ENCODE measurements around the gene NPR1.

DNA sequence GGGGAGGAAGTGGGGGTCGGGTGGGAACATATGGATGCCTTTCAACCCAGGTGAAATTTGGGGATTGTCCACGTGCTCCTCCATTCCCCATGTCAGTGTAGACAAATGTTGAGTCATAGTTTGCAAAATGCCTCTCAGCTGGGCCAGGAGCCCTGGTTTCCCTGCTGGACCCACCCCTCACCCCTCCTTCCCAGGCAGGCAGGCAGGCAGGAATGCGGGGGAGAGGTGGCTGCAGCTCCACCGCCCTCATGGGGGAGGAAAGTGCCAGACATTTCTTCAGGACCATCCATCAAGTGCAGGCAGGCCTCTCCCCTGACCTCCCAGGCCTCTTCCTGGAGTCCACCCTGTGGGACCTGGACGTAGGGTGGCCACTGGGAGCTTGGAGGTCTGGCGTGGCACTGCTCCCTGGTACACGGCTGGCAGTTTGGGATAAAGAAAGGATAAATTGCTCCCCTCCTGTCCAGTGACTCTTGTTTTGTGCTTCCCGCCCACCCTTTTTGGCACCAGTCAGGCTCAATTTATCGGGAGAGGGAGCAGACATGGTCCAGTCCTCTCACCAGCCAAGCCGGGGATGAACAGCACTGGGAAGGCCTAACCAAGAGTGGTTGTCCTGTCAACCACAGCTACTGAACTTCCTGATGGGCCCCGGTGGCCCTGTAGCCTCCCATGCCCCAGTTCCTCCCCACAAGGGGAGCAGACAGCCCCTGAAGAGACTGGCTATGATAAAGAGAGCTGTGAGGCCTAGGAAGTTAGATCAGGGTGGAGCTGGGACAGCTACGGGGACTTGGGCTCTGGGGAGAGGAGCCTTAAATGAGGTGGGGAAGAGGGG is 18.9 kb downstream of the NPR1 start:
- no peak for TF ChIP-seq CEBPB (IDR thresholded peaks at IDR 0.05; ENCODE audit: low read depth, low read length)
- TF ChIP-seq MXI1 (IDR thresholded peaks at IDR 0.05; ENCODE audit: borderline replicate concordance, low read depth, low read length), result no peak
- TF ChIP-seq, protein P1, sequence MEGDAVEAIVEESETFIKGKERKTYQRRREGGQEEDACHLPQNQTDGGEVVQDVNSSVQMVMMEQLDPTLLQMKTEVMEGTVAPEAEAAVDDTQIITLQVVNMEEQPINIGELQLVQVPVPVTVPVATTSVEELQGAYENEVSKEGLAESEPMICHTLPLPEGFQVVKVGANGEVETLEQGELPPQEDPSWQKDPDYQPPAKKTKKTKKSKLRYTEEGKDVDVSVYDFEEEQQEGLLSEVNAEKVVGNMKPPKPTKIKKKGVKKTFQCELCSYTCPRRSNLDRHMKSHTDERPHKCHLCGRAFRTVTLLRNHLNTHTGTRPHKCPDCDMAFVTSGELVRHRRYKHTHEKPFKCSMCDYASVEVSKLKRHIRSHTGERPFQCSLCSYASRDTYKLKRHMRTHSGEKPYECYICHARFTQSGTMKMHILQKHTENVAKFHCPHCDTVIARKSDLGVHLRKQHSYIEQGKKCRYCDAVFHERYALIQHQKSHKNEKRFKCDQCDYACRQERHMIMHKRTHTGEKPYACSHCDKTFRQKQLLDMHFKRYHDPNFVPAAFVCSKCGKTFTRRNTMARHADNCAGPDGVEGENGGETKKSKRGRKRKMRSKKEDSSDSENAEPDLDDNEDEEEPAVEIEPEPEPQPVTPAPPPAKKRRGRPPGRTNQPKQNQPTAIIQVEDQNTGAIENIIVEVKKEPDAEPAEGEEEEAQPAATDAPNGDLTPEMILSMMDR (conservative IDR thresholded peaks at IDR 0.05; ENCODE audit: low read depth, low read length), result no peak
- no peak for TF ChIP-seq BHLHE40 (IDR thresholded peaks at IDR 0.05; ENCODE audit: low read depth, low read length)
- TF ChIP-seq, protein P2, sequence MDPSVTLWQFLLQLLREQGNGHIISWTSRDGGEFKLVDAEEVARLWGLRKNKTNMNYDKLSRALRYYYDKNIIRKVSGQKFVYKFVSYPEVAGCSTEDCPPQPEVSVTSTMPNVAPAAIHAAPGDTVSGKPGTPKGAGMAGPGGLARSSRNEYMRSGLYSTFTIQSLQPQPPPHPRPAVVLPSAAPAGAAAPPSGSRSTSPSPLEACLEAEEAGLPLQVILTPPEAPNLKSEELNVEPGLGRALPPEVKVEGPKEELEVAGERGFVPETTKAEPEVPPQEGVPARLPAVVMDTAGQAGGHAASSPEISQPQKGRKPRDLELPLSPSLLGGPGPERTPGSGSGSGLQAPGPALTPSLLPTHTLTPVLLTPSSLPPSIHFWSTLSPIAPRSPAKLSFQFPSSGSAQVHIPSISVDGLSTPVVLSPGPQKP (IDR thresholded peaks at IDR 0.05; ENCODE audit: borderline replicate concordance, low read depth, low read length), result no peak
- TF ChIP-seq POLR2A (IDR thresholded peaks at IDR 0.05; ENCODE audit: low read depth, low read length), result no peak
- TF ChIP-seq, protein P3, sequence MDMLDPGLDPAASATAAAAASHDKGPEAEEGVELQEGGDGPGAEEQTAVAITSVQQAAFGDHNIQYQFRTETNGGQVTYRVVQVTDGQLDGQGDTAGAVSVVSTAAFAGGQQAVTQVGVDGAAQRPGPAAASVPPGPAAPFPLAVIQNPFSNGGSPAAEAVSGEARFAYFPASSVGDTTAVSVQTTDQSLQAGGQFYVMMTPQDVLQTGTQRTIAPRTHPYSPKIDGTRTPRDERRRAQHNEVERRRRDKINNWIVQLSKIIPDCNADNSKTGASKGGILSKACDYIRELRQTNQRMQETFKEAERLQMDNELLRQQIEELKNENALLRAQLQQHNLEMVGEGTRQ (IDR thresholded peaks at IDR 0.05; ENCODE audit: low read depth, low read length), result no peak
